ENCODE results near the gene NDFIP2. TPM values are rescaled to one million over a fixed set of nuclear protein-coding genes. Genes with fewer than 3 reads are reported as not detected.

NDFIP2 gene
- total RNA-seq, 1 experiment from 2014 or later = 31.0 TPM

GRCh38 chr13:79486433-79487188 lies 5.7 kb downstream of the NDFIP2 start:
- no peaks in the 10 kb centered on the region; a peak in 1 of 5 replicates for H3K9me3 Mint-ChIP-seq
- Histone ChIP-seq H3K23ac (ENCODE audit: insufficient read length, low read depth, low read length) (no peak overlapping the region), H3K79me2 (ENCODE audit: insufficient read depth, low read length) (peaks cover 12% of the 10 kb centered on the region; the same call in 1 of the 2 replicates), H4K5ac (ENCODE audit: insufficient read length, low read depth, low read length) (no peak overlapping the region), H4K8ac (replicated peaks; ENCODE audit: insufficient read length, low read depth, low read length) (no peak overlapping the region), H3K4me2 (ENCODE audit: insufficient read depth, insufficient read length, low read length) (no peak overlapping the region), H3K27me3 (ENCODE audit: insufficient read depth, low read length) (no peaks in the 10 kb centered on the region), H4K91ac (ENCODE audit: insufficient read length, low read depth, low read length) (no peak overlapping the region), H3K79me1 (ENCODE audit: insufficient read depth, low read depth, low read length, poor library complexity, severe bottlenecking) (no peaks in the 10 kb centered on the region), H2BK15ac (ENCODE audit: low read depth, low read length) (no peak overlapping the region), H4K20me1 (ENCODE audit: control insufficient read depth, insufficient read depth, insufficient read length) (no peaks in the 10 kb centered on the region), H3K9me3 (ENCODE audit: control insufficient read depth, low read depth, low read length) (no peaks in the 10 kb centered on the region), H3K27ac (ENCODE audit: insufficient read length, low read depth, low read length) (no peak overlapping the region), H3K4me1 (ENCODE audit: insufficient read depth, low read length) (peaks cover 3% of the 10 kb centered on the region; the same call in 1 of the 2 replicates), H2BK120ac (ENCODE audit: low read depth, low read length, poor library complexity, severe bottlenecking) (no peak overlapping the region), H3T11ph (ENCODE audit: low read length) (no peak overlapping the region), H3K14ac (ENCODE audit: insufficient read depth, low read length) (no peak overlapping the region), H3K9ac (ENCODE audit: extremely low read depth, insufficient read length, low read length) (no peak overlapping the region), H3K56ac (ENCODE audit: insufficient read length, low read depth, low read length) (no peak overlapping the region), H2BK20ac (ENCODE audit: low read depth, low read length, poor library complexity, severe bottlenecking) (no peak overlapping the region), H2AK5ac (ENCODE audit: insufficient read length, low read length) (no peak overlapping the region), H2BK12ac (ENCODE audit: insufficient read length, low read depth, low read length) (no peak overlapping the region), H3K23me2 (ENCODE audit: insufficient read length, low read depth, low read length, poor library complexity, severe bottlenecking) (peaks cover 3% of the 10 kb centered on the region), H3K4ac (ENCODE audit: low read depth, low read length) (no peak overlapping the region), H3K18ac (ENCODE audit: insufficient read length, low read depth, low read length) (no peak overlapping the region), H2BK5ac (ENCODE audit: insufficient read length, low read length) (no peak overlapping the region), H2AFZ (ENCODE audit: low read length) (no peak overlapping the region)
- DNase-seq = no peak
- no peak overlapping the region for H3K27ac Mint-ChIP-seq
- H3K4me1 Mint-ChIP-seq = peaks cover 17 to 28% of the 10 kb centered on the region in 2 experiments
- WGBS (ENCODE audit: extremely low coverage, insufficient read length, low lambda C conversion rate) = no CpG with 5 or more reads among the region's 6 CpGs
- H3K36me3 Mint-ChIP-seq (ENCODE audit: insufficient read depth in 1 of 3, low read depth in 3 of 3) = peaks cover 0 to 2% (median 0%) of the 10 kb centered on the region in 3 experiments; a peak in 2 of 7 replicates
- no peak for TF ChIP-seq CTCF (conservative IDR thresholded peaks at IDR 0.05)
- H3K27me3 Mint-ChIP-seq (ENCODE audit: low read depth) = no peaks in the 10 kb centered on the region
- H3K4me3 Mint-ChIP-seq = no peak overlapping the region

Data from H9 (cell line).